ENCODE results near the gene PRDM2. TPM values are rescaled to one million over a fixed set of nuclear protein-coding genes. Genes with fewer than 3 reads are reported as not detected.

The PRDM2 gene
- total RNA-seq, 1 experiment from 2014 or later = 64.2 TPM

GRCh38 chr1:13808729-13809131 is 108.7 kb downstream of the PRDM2 start:
- TF ChIP-seq CTCF (conservative IDR thresholded peaks at IDR 0.05; ENCODE audit: low read depth, low read length) (0 out of 2 replicates have a peak, but pooled peaks have one; percentile 12), EZH2 (IDR thresholded peaks at IDR 0.05; ENCODE audit: borderline replicate concordance, low read depth, low read length, poor library complexity, severe bottlenecking) (no peak)
- no peak overlapping the region for H3K4me3 ChIP-seq (ENCODE audit: low read depth, low read length, poor library complexity, severe bottlenecking)
- H3K9me3 ChIP-seq (ENCODE audit: low read depth, low read length, poor library complexity, severe bottlenecking) = no peaks in the 10 kb centered on the region
- ChIA-PET POLR2A (ENCODE audit: low non-redundant PET) (no interaction called here), CTCF (interaction anchor here (0.6 kb wide), 1 partner anchor 16 kb away, joined by 3 read pairs; no protein-coding TSS in a partner anchor)
- no TSS peak for BruUV-seq (replicated peaks)
- H3K4me1 ChIP-seq (ENCODE audit: insufficient read depth, low read length, poor library complexity, severe bottlenecking) = peaks cover 8% of the 10 kb centered on the region
- H3K36me3 ChIP-seq (ENCODE audit: insufficient read depth, low read length, poor library complexity, severe bottlenecking) = no peaks in the 10 kb centered on the region
- intact Hi-C loops (cut with micrococcal nuclease; ENCODE audit: unreplicated experiment) = loop anchor here (2.0 kb wide), 1 partner anchor 144 kb away; no protein-coding TSS in a partner anchor
- H3K27me3 ChIP-seq (replicated peaks; ENCODE audit: insufficient read depth, low read depth, low read length, poor library complexity) = no peaks in the 10 kb centered on the region
- DNase-seq (ENCODE audit: low spot score) = peak; percentile 73
- no peak overlapping the region for H3K27ac ChIP-seq (ENCODE audit: low read depth, low read length, poor library complexity, severe bottlenecking)

GRCh38 chr1:13809461-13810159 is 109.6 kb downstream of the PRDM2 start:
- peaks cover 8% of the 10 kb centered on the region for H3K4me1 ChIP-seq (ENCODE audit: insufficient read depth, low read length, poor library complexity, severe bottlenecking)
- no peaks in the 10 kb centered on the region for H3K9me3 ChIP-seq (ENCODE audit: low read depth, low read length, poor library complexity, severe bottlenecking)
- no peaks in the 10 kb centered on the region for H3K36me3 ChIP-seq (ENCODE audit: insufficient read depth, low read length, poor library complexity, severe bottlenecking)
- intact Hi-C loops (cut with micrococcal nuclease; ENCODE audit: unreplicated experiment) = loop anchor here (2.0 kb wide), 1 partner anchor 145 kb away; no protein-coding TSS in a partner anchor
- POLR2A ChIA-PET (ENCODE audit: low non-redundant PET) = no interaction called here
- no peak overlapping the region for H3K4me3 ChIP-seq (ENCODE audit: low read depth, low read length, poor library complexity, severe bottlenecking)
- H3K27me3 ChIP-seq (replicated peaks; ENCODE audit: insufficient read depth, low read depth, low read length, poor library complexity) = no peaks in the 10 kb centered on the region
- no peak overlapping the region for H3K27ac ChIP-seq (ENCODE audit: low read depth, low read length, poor library complexity, severe bottlenecking)
- DNase-seq (ENCODE audit: low spot score) = peak; percentile 26
- CTCF ChIA-PET = no interaction called here
- BruUV-seq (replicated peaks) = no TSS peak
- TF ChIP-seq EZH2 (IDR thresholded peaks at IDR 0.05; ENCODE audit: borderline replicate concordance, low read depth, low read length, poor library complexity, severe bottlenecking) (no peak), CTCF (conservative IDR thresholded peaks at IDR 0.05; ENCODE audit: low read depth, low read length) (0 out of 2 replicates have a peak, but pooled peaks have one; percentile 24)

GRCh38 chr1:13812456-13813397 is 112.7 kb downstream of the PRDM2 start:
- DNase-seq (ENCODE audit: low spot score) = peak; percentile 23
- intact Hi-C loops (cut with micrococcal nuclease; ENCODE audit: unreplicated experiment) = no loop called here
- Histone ChIP-seq H3K4me3 (ENCODE audit: low read depth, low read length, poor library complexity, severe bottlenecking) (no peak overlapping the region), H3K27me3 (replicated peaks; ENCODE audit: insufficient read depth, low read depth, low read length, poor library complexity) (no peaks in the 10 kb centered on the region), H3K36me3 (ENCODE audit: insufficient read depth, low read length, poor library complexity, severe bottlenecking) (no peaks in the 10 kb centered on the region), H3K27ac (ENCODE audit: low read depth, low read length, poor library complexity, severe bottlenecking) (no peak overlapping the region), H3K9me3 (ENCODE audit: low read depth, low read length, poor library complexity, severe bottlenecking) (no peaks in the 10 kb centered on the region), H3K4me1 (ENCODE audit: insufficient read depth, low read length, poor library complexity, severe bottlenecking) (peaks cover 8% of the 10 kb centered on the region)
- no TSS peak for BruUV-seq (replicated peaks)
- TF ChIP-seq EZH2 (IDR thresholded peaks at IDR 0.05; ENCODE audit: borderline replicate concordance, low read depth, low read length, poor library complexity, severe bottlenecking) (no peak), CTCF (conservative IDR thresholded peaks at IDR 0.05; ENCODE audit: low read depth, low read length) (no peak)
- POLR2A ChIA-PET (ENCODE audit: low non-redundant PET) = no interaction called here
- CTCF ChIA-PET = no interaction called here
